SK-N-SH treated with all-trans-retinoic acid at 6 μM for 48 hours (cell line): ENCODE measurements around the gene LMOD3.

Source experiments
- ATAC-seq: fragments of 200-7000 bp; cut with Tn5 transposase; 3 replicates; pipeline ENCODE4 v1.9.1; 2020; ENCODE audit warnings: mild to moderate bottlenecking, moderate library complexity
- ARNTL ChIP-seq: fragments of 450-650 bp; formaldehyde crosslinking; IDR thresholded peaks from 2 replicates; pipeline ENCODE4 v1.5.0; 2020; ENCODE audit warnings: low read depth, mild to moderate bottlenecking, moderate library complexity, borderline replicate concordance
- BACH2 ChIP-seq: fragments of 250-450 bp; sonication (Bioruptor Pico); IDR thresholded peaks from 2 replicates; pipeline ENCODE4 v1.9.0; 2021; ENCODE audit warnings: mild to moderate bottlenecking, borderline replicate concordance
- CREB5 ChIP-seq: fragments of 250-450 bp; sonication (Bioruptor Pico); IDR thresholded peaks from 2 replicates; pipeline ENCODE4 v1.5.1; 2020; ENCODE audit warnings: low read depth, mild to moderate bottlenecking, moderate library complexity
- CSDC2 ChIP-seq: fragments of 250-450 bp; sonication (Bioruptor Pico); IDR thresholded peaks from 2 replicates; pipeline ENCODE4 v1.5.0; 2020; ENCODE audit warnings: mild to moderate bottlenecking, moderate library complexity
- ESRRG ChIP-seq: fragments of 250-450 bp; sonication (Bioruptor Pico); IDR thresholded peaks from 2 replicates; pipeline ENCODE4 v1.6.1; 2021; ENCODE audit warnings: mild to moderate bottlenecking
- GLIS3 ChIP-seq: fragments of 250-450 bp; sonication (Bioruptor Pico); IDR thresholded peaks from 2 replicates; pipeline ENCODE4 v1.5.0; 2020; ENCODE audit warnings: mild to moderate bottlenecking, moderate library complexity
- ISL1 ChIP-seq: fragments of 250-450 bp; sonication (Bioruptor Pico); IDR thresholded peaks from 2 replicates; pipeline ENCODE4 v2.1.2; 2022; ENCODE audit warnings: mild to moderate bottlenecking, moderate library complexity
- POU6F1 ChIP-seq: fragments of 250-450 bp; sonication (Bioruptor Pico); IDR thresholded peaks from 2 replicates; pipeline ENCODE4 v1.8.0; 2021; ENCODE audit warnings: low read depth, mild to moderate bottlenecking, moderate library complexity, borderline replicate concordance
- RARB ChIP-seq: fragments of 250-450 bp; sonication (Bioruptor Pico); IDR thresholded peaks from 2 replicates; pipeline ENCODE4 v1.8.0; 2021; ENCODE audit warnings: mild to moderate bottlenecking, moderate library complexity
- SNAI2 ChIP-seq: fragments of 250-450 bp; sonication (Bioruptor Pico); IDR thresholded peaks from 2 replicates; pipeline ENCODE4 v1.5.0; 2020; ENCODE audit warnings: mild to moderate bottlenecking, moderate library complexity
- TCF4 ChIP-seq: fragments of 250-450 bp; sonication (Bioruptor Pico); IDR thresholded peaks from 2 replicates; pipeline ENCODE4 v1.8.0; 2021; ENCODE audit warnings: mild to moderate bottlenecking, moderate library complexity, borderline replicate concordance
- TOX ChIP-seq: fragments of 250-450 bp; sonication (Bioruptor Pico); IDR thresholded peaks from 2 replicates; pipeline ENCODE4 v1.8.0; 2021; ENCODE audit warnings: mild to moderate bottlenecking, moderate library complexity, borderline replicate concordance
- TSHZ2 ChIP-seq: fragments of 250-450 bp; sonication (Bioruptor Pico); IDR thresholded peaks from 2 replicates; pipeline ENCODE4 v1.5.0; 2020; ENCODE audit warnings: mild to moderate bottlenecking, moderate library complexity
- ZC3H10 ChIP-seq: fragments of 250-450 bp; sonication (Bioruptor Pico); IDR thresholded peaks from 2 replicates; pipeline ENCODE4 v1.5.1; 2021; ENCODE audit warnings: mild to moderate bottlenecking, moderate library complexity
- ZFP3 ChIP-seq: fragments of 250-450 bp; sonication (Bioruptor Pico); IDR thresholded peaks from 2 replicates; pipeline ENCODE4 v1.5.0; 2020; ENCODE audit warnings: mild to moderate bottlenecking, moderate library complexity
- ZFP30 ChIP-seq: fragments of 450-650 bp; formaldehyde crosslinking; IDR thresholded peaks from 2 replicates; pipeline ENCODE4 v1.5.0; 2022; ENCODE audit warnings: mild to moderate bottlenecking, moderate library complexity
- ZNF565 ChIP-seq: fragments of 450-650 bp; formaldehyde crosslinking; conservative IDR thresholded peaks from 2 replicates; pipeline ENCODE4 v1.5.0; 2020; ENCODE audit warnings: low read depth, mild to moderate bottlenecking, moderate library complexity
- ZNF70 ChIP-seq: fragments of 450-650 bp; formaldehyde crosslinking; IDR thresholded peaks from 2 replicates; pipeline ENCODE4 v1.5.0; 2020; ENCODE audit warnings: mild to moderate bottlenecking, moderate library complexity
- ZNF8 ChIP-seq: fragments of 450-650 bp; formaldehyde crosslinking; IDR thresholded peaks from 2 replicates; pipeline ENCODE4 v1.5.0; 2020; ENCODE audit warnings: mild to moderate bottlenecking, moderate library complexity
- TF ChIP-seq, protein P1 (sequence below): fragments of 250-450 bp; sonication (Bioruptor Pico); IDR thresholded peaks from 2 replicates; pipeline ENCODE4 v1.5.1; 2021; ENCODE audit warnings: mild to moderate bottlenecking, moderate library complexity
- TF ChIP-seq, protein P2 (sequence below): fragments of 250-450 bp; sonication (Bioruptor Pico); IDR thresholded peaks from 2 replicates; pipeline ENCODE4 v1.8.0; 2020; ENCODE audit warnings: mild to moderate bottlenecking, moderate library complexity, borderline replicate concordance

LMOD3 gene

DNA sequence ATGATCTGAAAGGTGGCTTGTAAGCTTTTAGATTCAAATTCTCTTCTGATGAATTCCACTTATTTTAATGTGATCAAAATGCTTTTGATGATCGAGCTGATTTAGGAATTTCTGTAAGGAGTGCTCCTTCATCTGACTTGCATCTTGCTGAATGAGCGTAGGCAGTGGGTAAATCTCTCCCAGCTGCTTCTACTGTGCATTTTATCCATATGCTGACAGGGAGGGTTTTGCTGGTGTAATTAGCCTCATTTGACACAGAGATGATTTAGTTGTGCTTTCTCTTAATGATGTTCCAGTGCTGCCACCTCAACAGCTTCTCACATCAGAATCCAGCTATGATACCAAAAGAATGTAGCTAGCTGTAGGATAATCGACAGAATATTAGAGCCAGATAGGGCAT is 3.8 kb upstream of the LMOD3 start (continued):
- TF ChIP-seq POU6F1 (CRISPR knock-in tag) (no peak), ZC3H10 (CRISPR knock-in tag) (no peak), TOX (CRISPR knock-in tag) (no peak), ZNF8 (no peak), ARNTL (CRISPR knock-in tag) (no peak)

- TF ChIP-seq BACH2 (no peak), GLIS3 (no peak), ARNTL (CRISPR knock-in tag) (no peak), ZFP30 (no peak), ZFP3 (CRISPR knock-in tag) (no peak), ZC3H10 (CRISPR knock-in tag) (no peak), ZNF565 (CRISPR knock-in tag) (no peak), ZNF8 (no peak), SNAI2 (CRISPR knock-in tag) (no peak), RARB (CRISPR knock-in tag) (no peak), ESRRG (CRISPR knock-in tag) (no peak)
- TF ChIP-seq, protein P1, sequence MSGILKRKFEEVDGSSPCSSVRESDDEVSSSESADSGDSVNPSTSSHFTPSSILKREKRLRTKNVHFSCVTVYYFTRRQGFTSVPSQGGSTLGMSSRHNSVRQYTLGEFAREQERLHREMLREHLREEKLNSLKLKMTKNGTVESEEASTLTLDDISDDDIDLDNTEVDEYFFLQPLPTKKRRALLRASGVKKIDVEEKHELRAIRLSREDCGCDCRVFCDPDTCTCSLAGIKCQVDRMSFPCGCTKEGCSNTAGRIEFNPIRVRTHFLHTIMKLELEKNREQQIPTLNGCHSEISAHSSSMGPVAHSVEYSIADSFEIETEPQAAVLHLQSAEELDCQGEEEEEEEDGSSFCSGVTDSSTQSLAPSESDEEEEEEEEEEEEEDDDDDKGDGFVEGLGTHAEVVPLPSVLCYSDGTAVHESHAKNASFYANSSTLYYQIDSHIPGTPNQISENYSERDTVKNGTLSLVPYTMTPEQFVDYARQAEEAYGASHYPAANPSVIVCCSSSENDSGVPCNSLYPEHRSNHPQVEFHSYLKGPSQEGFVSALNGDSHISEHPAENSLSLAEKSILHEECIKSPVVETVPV = no peak
These were observed 445 bp downstream of the LMOD3 start for GRCh38 chr3:69121950-69122349.

GRCh38 chr3:69121513-69121912 is 882 bp downstream of the LMOD3 start:
- ATAC-seq = no peak
- TF ChIP-seq ESRRG (CRISPR knock-in tag) (no peak), ISL1 (CRISPR knock-in tag) (no peak), ZC3H10 (CRISPR knock-in tag) (no peak), TOX (CRISPR knock-in tag) (no peak), ZFP3 (CRISPR knock-in tag) (no peak), ZNF70 (CRISPR knock-in tag) (no peak), TCF4 (CRISPR knock-in tag) (no peak), RARB (CRISPR knock-in tag) (no peak), ARNTL (CRISPR knock-in tag) (no peak), TSHZ2 (CRISPR knock-in tag) (no peak), BACH2 (no peak), CSDC2 (CRISPR knock-in tag) (no peak), GLIS3 (no peak), CREB5 (CRISPR knock-in tag) (no peak), SNAI2 (CRISPR knock-in tag) (no peak), POU6F1 (CRISPR knock-in tag) (no peak), ZNF8 (no peak)
- TF ChIP-seq, protein P1 = no peak
- TF ChIP-seq, protein P2, sequence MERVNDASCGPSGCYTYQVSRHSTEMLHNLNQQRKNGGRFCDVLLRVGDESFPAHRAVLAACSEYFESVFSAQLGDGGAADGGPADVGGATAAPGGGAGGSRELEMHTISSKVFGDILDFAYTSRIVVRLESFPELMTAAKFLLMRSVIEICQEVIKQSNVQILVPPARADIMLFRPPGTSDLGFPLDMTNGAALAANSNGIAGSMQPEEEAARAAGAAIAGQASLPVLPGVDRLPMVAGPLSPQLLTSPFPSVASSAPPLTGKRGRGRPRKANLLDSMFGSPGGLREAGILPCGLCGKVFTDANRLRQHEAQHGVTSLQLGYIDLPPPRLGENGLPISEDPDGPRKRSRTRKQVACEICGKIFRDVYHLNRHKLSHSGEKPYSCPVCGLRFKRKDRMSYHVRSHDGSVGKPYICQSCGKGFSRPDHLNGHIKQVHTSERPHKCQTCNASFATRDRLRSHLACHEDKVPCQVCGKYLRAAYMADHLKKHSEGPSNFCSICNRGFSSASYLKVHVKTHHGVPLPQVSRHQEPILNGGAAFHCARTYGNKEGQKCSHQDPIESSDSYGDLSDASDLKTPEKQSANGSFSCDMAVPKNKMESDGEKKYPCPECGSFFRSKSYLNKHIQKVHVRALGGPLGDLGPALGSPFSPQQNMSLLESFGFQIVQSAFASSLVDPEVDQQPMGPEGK (CRISPR knock-in tag) = no peak

More at GRCh38 chr3:69121950-69122349, 445 bp downstream of the LMOD3 start:
- no peak for ATAC-seq
